H9 (cell line): ENCODE data around the gene TP53TG5. TPM values are rescaled to one million over a fixed set of nuclear protein-coding genes. Genes with fewer than 3 reads are reported as not detected.

ENCODE experiments used
- DNase-seq: peaks from one replicate; pipeline ENCODE4 v3.0.0-alpha.2; 2017
- H2AFZ ChIP-seq: one replicate; pipeline ENCODE4 v1.6.1; 2013; ENCODE audit warnings: mild to moderate bottlenecking, low read length, control low read depth, moderate library complexity
- H2AK5ac ChIP-seq: 2 replicates; pipeline ENCODE4 v1.6.1; 2013; ENCODE audit warnings: low read length, control low read depth, mixed read lengths; ENCODE audit not compliant: insufficient read length
- H2BK120ac ChIP-seq: one replicate; pipeline ENCODE4 v1.6.1; 2013; ENCODE audit warnings: low read depth, mild to moderate bottlenecking, low read length, control low read depth, inconsistent platforms; ENCODE audit not compliant: poor library complexity, severe bottlenecking
- H2BK12ac ChIP-seq: 2 replicates; pipeline ENCODE4 v1.6.1; 2013; ENCODE audit warnings: low read length, control low read depth, mixed read lengths, low read depth; ENCODE audit not compliant: insufficient read length
- H2BK15ac ChIP-seq: 2 replicates; pipeline ENCODE4 v1.6.1; 2013; ENCODE audit warnings: low read depth, low read length, control low read depth
- H2BK20ac ChIP-seq: one replicate; pipeline ENCODE4 v1.6.1; 2013; ENCODE audit warnings: low read depth, mild to moderate bottlenecking, low read length, control low read depth, inconsistent platforms; ENCODE audit not compliant: poor library complexity, severe bottlenecking
- H2BK5ac ChIP-seq: 2 replicates; pipeline ENCODE4 v1.6.1; 2013; ENCODE audit warnings: low read length, control low read depth, mixed read lengths; ENCODE audit not compliant: insufficient read length
- H3K14ac ChIP-seq: 2 replicates; pipeline ENCODE4 v1.6.1; 2013; ENCODE audit warnings: low read length, control low read depth; ENCODE audit not compliant: insufficient read depth
- H3K18ac ChIP-seq: 2 replicates; pipeline ENCODE4 v1.6.1; 2013; ENCODE audit warnings: low read depth, mild to moderate bottlenecking, mixed read lengths, low read length, control low read depth; ENCODE audit not compliant: insufficient read length
- H3K23ac ChIP-seq: 2 replicates; pipeline ENCODE4 v1.6.1; 2013; ENCODE audit warnings: low read length, control low read depth, mixed read lengths, low read depth; ENCODE audit not compliant: insufficient read length
- H3K23me2 ChIP-seq: 2 replicates; pipeline ENCODE4 v1.6.1; 2013; ENCODE audit warnings: low read depth, mild to moderate bottlenecking, mixed read lengths, low read length, control low read depth; ENCODE audit not compliant: insufficient read length, poor library complexity, severe bottlenecking
- H3K27ac ChIP-seq: 2 replicates; pipeline ENCODE4 v1.5.1; 2013; ENCODE audit warnings: low read length, control low read depth, mixed read lengths, low read depth; ENCODE audit not compliant: insufficient read length
- H3K27me3 ChIP-seq: 2 replicates; pipeline ENCODE4 v1.6.1; 2013; ENCODE audit warnings: low read length, control low read depth, inconsistent platforms; ENCODE audit not compliant: insufficient read depth
- H3K4ac ChIP-seq: 2 replicates; pipeline ENCODE4 v1.6.1; 2013; ENCODE audit warnings: low read depth, mild to moderate bottlenecking, control low read depth, inconsistent platforms, low read length, moderate library complexity
- H3K4me1 ChIP-seq: 2 replicates; pipeline ENCODE4 v1.6.1; 2013; ENCODE audit warnings: low read length, control low read depth, inconsistent platforms; ENCODE audit not compliant: insufficient read depth
- H3K4me2 ChIP-seq: 2 replicates; pipeline ENCODE4 v1.6.1; 2013; ENCODE audit warnings: low read length, control low read depth, mixed read lengths; ENCODE audit not compliant: insufficient read length, insufficient read depth
- H3K56ac ChIP-seq: 2 replicates; pipeline ENCODE4 v1.6.1; 2013; ENCODE audit warnings: low read depth, mild to moderate bottlenecking, mixed read lengths, low read length, control low read depth; ENCODE audit not compliant: insufficient read length
- H3K79me1 ChIP-seq: 2 replicates; pipeline ENCODE4 v1.6.1; 2013; ENCODE audit warnings: low read depth, mild to moderate bottlenecking, moderate library complexity, low read length, control low read depth, inconsistent platforms; ENCODE audit not compliant: insufficient read depth, poor library complexity, severe bottlenecking
- H3K79me2 ChIP-seq: 2 replicates; pipeline ENCODE4 v1.6.1; 2013; ENCODE audit warnings: low read length, control low read depth, inconsistent platforms; ENCODE audit not compliant: insufficient read depth
- H3K9ac ChIP-seq: 2 replicates; pipeline ENCODE4 v1.6.1; 2013; ENCODE audit warnings: low read length, control low read depth, mixed read lengths; ENCODE audit not compliant: insufficient read length; ENCODE audit errors: extremely low read depth
- H3K9me3 ChIP-seq: one replicate; pipeline ENCODE4 v1.6.1; 2013; ENCODE audit warnings: low read depth, low read length, inconsistent platforms; ENCODE audit not compliant: control insufficient read depth
- H3T11ph ChIP-seq: one replicate; pipeline ENCODE4 v1.6.1; 2013; ENCODE audit warnings: mild to moderate bottlenecking, low read length, control low read depth, inconsistent platforms
- H4K20me1 ChIP-seq: one replicate; pipeline ENCODE4 v1.6.1; 2013; ENCODE audit not compliant: control insufficient read depth, insufficient read length, insufficient read depth
- H4K5ac ChIP-seq: 2 replicates; pipeline ENCODE4 v1.6.1; 2013; ENCODE audit warnings: low read depth, mild to moderate bottlenecking, mixed read lengths, low read length, control low read depth; ENCODE audit not compliant: insufficient read length
- H4K8ac ChIP-seq: replicated peaks from 2 replicates; pipeline ENCODE4 v1.6.1; 2013; ENCODE audit warnings: low read length, control low read depth, mixed read lengths, low read depth; ENCODE audit not compliant: insufficient read length
- H4K91ac ChIP-seq: 2 replicates; pipeline ENCODE4 v1.6.1; 2013; ENCODE audit warnings: low read depth, mild to moderate bottlenecking, moderate library complexity, mixed read lengths, low read length, control low read depth; ENCODE audit not compliant: insufficient read length
- H3K27ac Mint-ChIP-seq, 3 experiments: 2 replicates in 2 of 3; 3 replicates in 1 of 3; pipeline ENCODE4 v1.8.0; 2020 to 2021; ENCODE audit warnings: mixed read lengths in 3 of 3, mild to moderate bottlenecking in 1 of 3, moderate library complexity in 1 of 3
- H3K27me3 Mint-ChIP-seq: 2 replicates; pipeline ENCODE4 v1.8.0; 2021; ENCODE audit warnings: low read depth, mild to moderate bottlenecking, moderate library complexity, mixed read lengths
- H3K36me3 Mint-ChIP-seq, 3 experiments: 2 replicates in 2 of 3; 3 replicates in 1 of 3; pipeline ENCODE4 v1.8.0; 2020 to 2021; ENCODE audit warnings: low read depth in 3 of 3, mixed read lengths in 3 of 3; ENCODE audit not compliant: insufficient read depth in 1 of 3
- H3K4me1 Mint-ChIP-seq, 2 experiments: 2 replicates each; pipeline ENCODE4 v1.8.0; 2020; ENCODE audit warnings: mixed read lengths in 2 of 2
- H3K4me3 Mint-ChIP-seq, 2 experiments: 2 replicates in 1 of 2; 3 replicates in 1 of 2; pipeline ENCODE4 v1.8.0; 2020 to 2021; ENCODE audit warnings: mild to moderate bottlenecking in 2 of 2, mixed read lengths in 2 of 2, moderate library complexity in 1 of 2
- H3K9me3 Mint-ChIP-seq, 2 experiments: 2 replicates in 1 of 2; 3 replicates in 1 of 2; pipeline ENCODE4 v1.8.0; 2020; ENCODE audit warnings: mild to moderate bottlenecking in 2 of 2, mixed read lengths in 2 of 2, moderate library complexity in 1 of 2
- WGBS: extraction: QIAGEN DNeasy Blood & Tissue Kit; methylation state at CpG from one replicate; pipeline ENCODE4 v1.1.7; 2013; ENCODE audit warnings: missing lambda C conversion rate, low lambda C conversion rate, mixed read lengths; ENCODE audit not compliant: insufficient read length; ENCODE audit errors: extremely low coverage; 5-methylcytosine and 5-hydroxymethylcytosine counted together
- total RNA-seq: library from RNA; stranded (reverse); gene quantifications from 2 replicates; pipeline ENCODE4 v1.2.1, GENCODE V29; 2021
- TF ChIP-seq, protein P1 (sequence below): fragments of 200-600 bp; sonication (generic); conservative IDR thresholded peaks from 3 replicates; pipeline ENCODE4 v1.8.0; 2021; ENCODE audit warnings: antibody characterized with exemption, mild to moderate bottlenecking

Gene TP53TG5
- total RNA-seq, 1 experiment from 2014 or later = not detected

- H3K36me3 Mint-ChIP-seq = peaks cover 13 to 22% (median 13%) of the 10 kb centered on the region in 3 experiments; a peak in 5 of 7 replicates
- no peak overlapping the region for H3K23ac ChIP-seq
- no peak overlapping the region for H2BK12ac ChIP-seq
- no peak overlapping the region for H3K4me2 ChIP-seq
- H3K4me3 Mint-ChIP-seq = no peak overlapping the region
- peaks cover 3% of the 10 kb centered on the region for H3K23me2 ChIP-seq
- peaks cover 33% of the 10 kb centered on the region for H3K4me1 ChIP-seq
- H4K20me1 ChIP-seq = peaks cover 2% of the 10 kb centered on the region
- no peak overlapping the region for H4K8ac ChIP-seq
- no peaks in the 10 kb centered on the region for H3K79me1 ChIP-seq
- no peak overlapping the region for H3K9ac ChIP-seq
- no peaks in the 10 kb centered on the region for H3K27me3 ChIP-seq
- H3K9me3 ChIP-seq = no peaks in the 10 kb centered on the region
- no peak overlapping the region for H3K18ac ChIP-seq
- H3K27ac ChIP-seq = no peak overlapping the region
- peaks cover 91 to 96% of the 10 kb centered on the region in 2 experiments for H3K4me1 Mint-ChIP-seq
- no CpG with 5 or more reads among the region's 2 CpGs for WGBS
- peaks cover 3% of the 10 kb centered on the region; the same call in 1 of the 2 replicates for H3K79me2 ChIP-seq
- TF ChIP-seq, protein P1, sequence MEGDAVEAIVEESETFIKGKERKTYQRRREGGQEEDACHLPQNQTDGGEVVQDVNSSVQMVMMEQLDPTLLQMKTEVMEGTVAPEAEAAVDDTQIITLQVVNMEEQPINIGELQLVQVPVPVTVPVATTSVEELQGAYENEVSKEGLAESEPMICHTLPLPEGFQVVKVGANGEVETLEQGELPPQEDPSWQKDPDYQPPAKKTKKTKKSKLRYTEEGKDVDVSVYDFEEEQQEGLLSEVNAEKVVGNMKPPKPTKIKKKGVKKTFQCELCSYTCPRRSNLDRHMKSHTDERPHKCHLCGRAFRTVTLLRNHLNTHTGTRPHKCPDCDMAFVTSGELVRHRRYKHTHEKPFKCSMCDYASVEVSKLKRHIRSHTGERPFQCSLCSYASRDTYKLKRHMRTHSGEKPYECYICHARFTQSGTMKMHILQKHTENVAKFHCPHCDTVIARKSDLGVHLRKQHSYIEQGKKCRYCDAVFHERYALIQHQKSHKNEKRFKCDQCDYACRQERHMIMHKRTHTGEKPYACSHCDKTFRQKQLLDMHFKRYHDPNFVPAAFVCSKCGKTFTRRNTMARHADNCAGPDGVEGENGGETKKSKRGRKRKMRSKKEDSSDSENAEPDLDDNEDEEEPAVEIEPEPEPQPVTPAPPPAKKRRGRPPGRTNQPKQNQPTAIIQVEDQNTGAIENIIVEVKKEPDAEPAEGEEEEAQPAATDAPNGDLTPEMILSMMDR = no peak
- no peak for DNase-seq
- H3K56ac ChIP-seq = no peak overlapping the region
- no peak overlapping the region for H3T11ph ChIP-seq
- no peak overlapping the region for H2AK5ac ChIP-seq
- H4K91ac ChIP-seq = no peak overlapping the region
- H2BK5ac ChIP-seq = no peak overlapping the region
- H3K27ac Mint-ChIP-seq = peak overlapping the region; percentile 96 to 99 (median 98); a peak in 4 of 7 replicates
- H2BK120ac ChIP-seq = no peak overlapping the region
- H2BK15ac ChIP-seq = no peak overlapping the region
- H4K5ac ChIP-seq = no peak overlapping the region
- no peak overlapping the region for H2AFZ ChIP-seq
- H3K9me3 Mint-ChIP-seq = no peaks in the 10 kb centered on the region
- H3K4ac ChIP-seq = no peak overlapping the region
- H3K14ac ChIP-seq = no peak overlapping the region
- H2BK20ac ChIP-seq = no peak overlapping the region
- no peaks in the 10 kb centered on the region; the same call in 1 of the 2 replicates for H3K27me3 Mint-ChIP-seq
These were observed 38.3 kb downstream of the TP53TG5 start for GRCh38 chr20:45339799-45340198.
